OCI-LY1 (cell line): ENCODE results near the gene CSE1L.
"Not testable (repeated sequence)": the region's sequence is repeated elsewhere in the genome, so short reads cannot be mapped to it uniquely, and the experiment has no call there.

ENCODE experiments used
- H2AFZ ChIP-seq: fragments of 200-600 bp; sonication (generic), shearing (Covaris generic); 2 replicates; pipeline ENCODE4 v1.6.0; 2014; ENCODE audit warnings: antibody characterized with exemption, mild to moderate bottlenecking, low read length
- H3F3A ChIP-seq: fragments of 200-600 bp; sonication (generic), shearing (Covaris generic); 2 replicates; pipeline ENCODE4 v1.6.0; 2014; ENCODE audit warnings: mild to moderate bottlenecking, antibody characterized with exemption, low read length, moderate library complexity; ENCODE audit not compliant: insufficient read depth
- H3K27ac ChIP-seq: fragments of 200-600 bp; sonication (generic); 2 replicates; pipeline ENCODE4 v1.5.1; 2014; ENCODE audit warnings: low read length, mixed run types, mild to moderate bottlenecking, low read depth; ENCODE audit not compliant: poor library complexity, severe bottlenecking
- H3K27me3 ChIP-seq: fragments of 200-600 bp; sonication (generic); 2 replicates; pipeline ENCODE4 v1.6.0; 2014; ENCODE audit warnings: antibody characterized with exemption, mild to moderate bottlenecking, low read length, moderate library complexity; ENCODE audit not compliant: insufficient read depth
- H3K36me3 ChIP-seq: fragments of 200-600 bp; sonication (generic); 2 replicates; pipeline ENCODE4 v1.6.1; 2014; ENCODE audit warnings: mild to moderate bottlenecking, antibody characterized with exemption, low read length, moderate library complexity, mixed read lengths; ENCODE audit not compliant: insufficient read depth
- H3K4me1 ChIP-seq: fragments of 200-600 bp; sonication (generic); 2 replicates; pipeline ENCODE4 v1.5.1; 2014; ENCODE audit warnings: mild to moderate bottlenecking, low read length, moderate library complexity; ENCODE audit not compliant: insufficient read depth, severe bottlenecking
- H3K4me2 ChIP-seq: fragments of 200-600 bp; sonication (generic), shearing (Covaris generic); 2 replicates; pipeline ENCODE4 v1.6.1; 2014; ENCODE audit warnings: low read length
- H3K4me3 ChIP-seq: fragments of 200-600 bp; sonication (generic); 2 replicates; pipeline ENCODE4 v1.5.1; 2014; ENCODE audit warnings: low read length, low read depth, mild to moderate bottlenecking, mixed read lengths; ENCODE audit not compliant: poor library complexity, severe bottlenecking
- H3K79me2 ChIP-seq: fragments of 200-600 bp; shearing (Covaris generic); 2 replicates; pipeline ENCODE4 v1.6.1; 2016; ENCODE audit warnings: mixed run types, low read length, mixed read lengths; ENCODE audit not compliant: insufficient read depth
- H3K9ac ChIP-seq: fragments of 200-600 bp; sonication (generic), shearing (Covaris generic); 2 replicates; pipeline ENCODE4 v1.6.1; 2014; ENCODE audit warnings: mild to moderate bottlenecking, low read length, mixed read lengths
- H3K9me2 ChIP-seq: fragments of 200-600 bp; sonication (generic), shearing (Covaris generic); 2 replicates; pipeline ENCODE4 v1.6.1; 2014; ENCODE audit warnings: low read depth, mild to moderate bottlenecking, low read length, mixed read lengths
- H3K9me3 ChIP-seq: fragments of 200-600 bp; shearing (Covaris generic); 2 replicates; pipeline ENCODE4 v1.6.1; 2014; ENCODE audit warnings: low read length, mixed read lengths
- H4K20me1 ChIP-seq: fragments of 200-600 bp; sonication (generic), shearing (Covaris generic); 2 replicates; pipeline ENCODE4 v1.6.0; 2016; ENCODE audit warnings: mild to moderate bottlenecking, low read length; ENCODE audit not compliant: insufficient read depth
- CTCF ChIP-seq: fragments of 200-600 bp; sonication (generic), shearing (Covaris generic); IDR thresholded peaks from 2 replicates; pipeline ENCODE4 v1.5.1; 2017; ENCODE audit warnings: mild to moderate bottlenecking, antibody characterized with exemption, low read length, moderate library complexity, mixed read lengths
- EZH2 ChIP-seq: fragments of 200-600 bp; sonication (generic), shearing (Covaris generic); IDR thresholded peaks from 2 replicates; pipeline ENCODE4 v1.8.0; 2017; ENCODE audit warnings: borderline replicate concordance, mixed run types, mild to moderate bottlenecking, antibody characterized with exemption, low read length, moderate library complexity, mixed read lengths

Gene CSE1L

GRCh38 chr20:49133571-49133970, 87.5 kb downstream of the CSE1L start:
- H3K27me3 ChIP-seq: no peaks in the 10 kb centered on the region
- no peaks in the 10 kb centered on the region for H3K79me2 ChIP-seq
- no peak overlapping the region for H3K9ac ChIP-seq
- no peak overlapping the region for H2AFZ ChIP-seq
- no peaks in the 10 kb centered on the region for H3K4me1 ChIP-seq
- H3K27ac ChIP-seq: no peak overlapping the region
- H3K4me2 ChIP-seq: no peak overlapping the region
- H3K9me3 ChIP-seq: no peaks in the 10 kb centered on the region
- H4K20me1 ChIP-seq: no peaks in the 10 kb centered on the region
- no peaks in the 10 kb centered on the region for H3K9me2 ChIP-seq
- TF ChIP-seq EZH2: no peak
- no peak for TF ChIP-seq CTCF
- peaks cover 31% of the 10 kb centered on the region; the same call in 1 of the 2 replicates for H3K36me3 ChIP-seq
- no peaks in the 10 kb centered on the region for H3F3A ChIP-seq
- no peak overlapping the region for H3K4me3 ChIP-seq

DNA sequence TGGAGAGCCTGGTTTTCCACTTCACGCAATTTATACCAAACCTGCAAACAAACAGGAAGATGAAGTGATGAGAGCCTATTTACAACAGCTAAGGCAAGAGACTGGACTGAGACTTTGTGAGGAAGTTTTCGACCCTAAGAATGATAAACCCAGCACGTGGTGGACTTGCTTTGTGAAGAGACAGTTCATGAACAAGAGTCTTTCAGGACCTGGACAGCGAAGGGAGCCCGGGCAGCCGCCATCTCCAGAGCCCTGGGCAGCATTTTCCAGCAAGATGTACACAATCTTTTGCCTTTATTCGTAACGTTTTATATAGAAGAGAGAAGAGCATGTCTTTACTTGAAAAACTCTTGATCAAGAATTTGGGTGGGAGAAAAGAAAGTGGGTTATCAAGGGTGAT, 88.7 kb downstream of the CSE1L start:
- not testable (repeated sequence) for H3K27me3 ChIP-seq, H3K4me3 ChIP-seq, H3F3A ChIP-seq, H3K4me1 ChIP-seq, H3K4me2 ChIP-seq, H3K9me3 ChIP-seq, H3K79me2 ChIP-seq, H4K20me1 ChIP-seq, H3K9me2 ChIP-seq, H3K27ac ChIP-seq, H2AFZ ChIP-seq, H3K9ac ChIP-seq
- peaks cover 31% of the 10 kb centered on the region; the same call in 1 of the 2 replicates for H3K36me3 ChIP-seq

DNA sequence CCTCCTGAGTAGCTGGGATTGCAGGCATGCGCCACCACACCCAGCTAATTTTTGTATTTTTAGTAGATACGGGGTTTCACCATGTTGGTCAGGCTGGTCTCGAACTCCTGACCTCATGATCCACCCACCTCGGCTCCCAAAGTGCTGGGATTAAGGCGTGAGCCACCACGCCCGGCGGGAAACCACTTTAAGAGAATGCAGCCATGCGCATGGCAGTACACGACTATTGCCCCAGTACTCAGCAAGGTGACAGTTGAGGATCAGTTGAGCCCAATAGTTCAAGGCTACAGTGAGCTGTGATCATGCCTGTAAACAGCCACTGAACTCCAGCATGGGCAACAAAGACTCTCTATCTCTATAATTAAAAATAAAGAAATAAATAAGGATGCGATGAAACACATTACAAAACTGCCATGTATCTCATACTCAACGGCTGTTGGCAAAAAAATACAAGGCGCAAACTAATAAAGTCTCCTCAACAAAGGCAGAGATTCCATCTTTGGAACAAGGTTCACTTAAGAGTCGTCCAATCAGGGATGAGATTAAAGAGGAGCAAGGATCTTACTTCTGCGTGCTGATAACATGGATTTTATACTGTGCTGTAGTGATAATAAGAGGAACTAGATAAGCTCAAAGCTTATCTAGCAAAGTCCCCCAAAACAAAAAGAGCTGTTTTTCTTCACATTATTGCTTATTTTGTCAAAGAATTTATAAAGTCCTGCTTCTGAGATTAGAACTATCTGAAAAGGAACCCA, 90.9 kb downstream of the CSE1L start:
- H3K9ac ChIP-seq: no peak overlapping the region
- peaks cover 25% of the 10 kb centered on the region; the same call in 1 of the 2 replicates for H3K36me3 ChIP-seq
- H3K4me3 ChIP-seq: no peak overlapping the region
- no peaks in the 10 kb centered on the region for H3K4me1 ChIP-seq
- H3K79me2 ChIP-seq: no peaks in the 10 kb centered on the region
- no peak overlapping the region for H2AFZ ChIP-seq
- no peak for TF ChIP-seq EZH2
- H3K27me3 ChIP-seq: no peaks in the 10 kb centered on the region
- no peak overlapping the region for H3K4me2 ChIP-seq
- H3F3A ChIP-seq: no peaks in the 10 kb centered on the region
- H3K9me3 ChIP-seq: no peaks in the 10 kb centered on the region
- no peaks in the 10 kb centered on the region for H4K20me1 ChIP-seq
- H3K9me2 ChIP-seq: no peaks in the 10 kb centered on the region
- no peak overlapping the region for H3K27ac ChIP-seq

- H3K27me3 ChIP-seq: no peaks in the 10 kb centered on the region
- H3K4me3 ChIP-seq: no peak overlapping the region
- H3K9me2 ChIP-seq: no peaks in the 10 kb centered on the region
- H4K20me1 ChIP-seq: no peaks in the 10 kb centered on the region
- no peak overlapping the region for H3K9ac ChIP-seq
- no peak overlapping the region for H3K27ac ChIP-seq
- TF ChIP-seq EZH2: no peak
- TF ChIP-seq CTCF: no peak
- H3K9me3 ChIP-seq: no peaks in the 10 kb centered on the region
- no peak overlapping the region for H3K4me2 ChIP-seq
- H3K36me3 ChIP-seq: peaks cover 23% of the 10 kb centered on the region; the same call in 1 of the 2 replicates
- no peak overlapping the region for H2AFZ ChIP-seq
- no peaks in the 10 kb centered on the region for H3K4me1 ChIP-seq
- H3F3A ChIP-seq: no peaks in the 10 kb centered on the region
- no peaks in the 10 kb centered on the region for H3K79me2 ChIP-seq
These were observed 92.3 kb downstream of the CSE1L start for GRCh38 chr20:49138431-49138830.
